CD4-positive, CD25-positive, alpha-beta regulatory T cell (primary cell): ENCODE measurements around the gene TMEM267. TPM values are rescaled to one million over a fixed set of nuclear protein-coding genes. Genes with fewer than 3 reads are reported as not detected.

Source experiments
- ATAC-seq, 2 donors: fragments of 150-1000 bp; cut with Tn5 transposase; one replicate each; pipeline ENCODE4 v1.10.0; 2021; ENCODE audit warnings: low read depth in 2 of 2, moderate number of reproducible peaks in 2 of 2, moderate library complexity in 1 of 2
- DNase-seq, 3 donors: peaks; one replicate each; pipeline versions ENCODE4 v3.0.0 to v3.0.0-alpha.2; 2012 to 2022; ENCODE audit warnings: mixed read lengths in 1 of 3
- H3K27ac ChIP-seq: one replicate; pipeline ENCODE4 v1.7.0; 2013; ENCODE audit warnings: mild to moderate bottlenecking, low read length; ENCODE audit not compliant: insufficient read depth, poor library complexity, severe bottlenecking
- H3K27me3 ChIP-seq: one replicate; pipeline ENCODE4 v1.7.0; 2013; ENCODE audit warnings: low read length; ENCODE audit not compliant: control insufficient read depth, insufficient read depth
- H3K36me3 ChIP-seq: one replicate; pipeline ENCODE4 v1.7.0; 2013; ENCODE audit warnings: mild to moderate bottlenecking, low read length, moderate library complexity; ENCODE audit not compliant: control insufficient read depth, insufficient read depth
- H3K4me1 ChIP-seq: 2 replicates; pipeline ENCODE4 v1.7.0; 2013; ENCODE audit warnings: mild to moderate bottlenecking, low read length; ENCODE audit not compliant: insufficient read depth, control insufficient read depth, poor library complexity, severe bottlenecking
- H3K4me3 ChIP-seq: one replicate; pipeline ENCODE4 v1.7.0; 2013; ENCODE audit warnings: low read depth, mild to moderate bottlenecking, low read length, moderate library complexity
- H3K9me3 ChIP-seq, 2 experiments: 1 replicate in 1 of 2; 2 replicates in 1 of 2; pipeline ENCODE4 v1.7.0; 2013; ENCODE audit warnings: low read length in 2 of 2, mild to moderate bottlenecking in 1 of 2, moderate library complexity in 1 of 2; ENCODE audit not compliant: control insufficient read depth in 2 of 2
- H3K27ac Mint-ChIP-seq, 3 donors: one replicate each; pipeline ENCODE4 v1.8.0; 2020 to 2022; ENCODE audit warnings: mild to moderate bottlenecking in 3 of 3, mixed read lengths in 3 of 3, moderate library complexity in 2 of 3
- H3K27me3 Mint-ChIP-seq: one replicate; pipeline ENCODE4 v1.8.0; 2022; ENCODE audit warnings: mild to moderate bottlenecking, mixed read lengths
- H3K36me3 Mint-ChIP-seq: one replicate; pipeline ENCODE4 v1.8.0; 2020; ENCODE audit warnings: mixed read lengths
- H3K4me1 Mint-ChIP-seq, 4 donors: one replicate each; pipeline ENCODE4 v1.8.0; 2020 to 2022; ENCODE audit warnings: mixed read lengths in 4 of 4, mild to moderate bottlenecking in 1 of 4
- H3K4me3 Mint-ChIP-seq, 4 donors: one replicate each; pipeline ENCODE4 v1.8.0; 2020 to 2022; ENCODE audit warnings: mild to moderate bottlenecking in 4 of 4, mixed read lengths in 4 of 4, moderate library complexity in 3 of 4
- H3K9me3 Mint-ChIP-seq, 7 donors: one replicate each; pipeline ENCODE4 v1.8.0; 2020 to 2022; ENCODE audit warnings: mixed read lengths in 7 of 7, mild to moderate bottlenecking in 3 of 7, moderate library complexity in 2 of 7
- polyA plus RNA-seq, 4 donors: library from polyadenylated mRNA; unstranded; fragments of 300-500 nt; fragmentation: Illumina TruSeq; gene quantifications; one replicate each; pipeline ENCODE4 v1.2.3, GENCODE V29; 2021
- total RNA-seq: library from RNA; stranded (reverse); gene quantifications from one replicate; pipeline ENCODE4 v1.2.3, GENCODE V29; 2022

The TMEM267 gene
- total and polyA plus RNA-seq, 5 donors from 2014 or later, result 11.5 to 33.5 (median 31.9) TPM

DNA sequence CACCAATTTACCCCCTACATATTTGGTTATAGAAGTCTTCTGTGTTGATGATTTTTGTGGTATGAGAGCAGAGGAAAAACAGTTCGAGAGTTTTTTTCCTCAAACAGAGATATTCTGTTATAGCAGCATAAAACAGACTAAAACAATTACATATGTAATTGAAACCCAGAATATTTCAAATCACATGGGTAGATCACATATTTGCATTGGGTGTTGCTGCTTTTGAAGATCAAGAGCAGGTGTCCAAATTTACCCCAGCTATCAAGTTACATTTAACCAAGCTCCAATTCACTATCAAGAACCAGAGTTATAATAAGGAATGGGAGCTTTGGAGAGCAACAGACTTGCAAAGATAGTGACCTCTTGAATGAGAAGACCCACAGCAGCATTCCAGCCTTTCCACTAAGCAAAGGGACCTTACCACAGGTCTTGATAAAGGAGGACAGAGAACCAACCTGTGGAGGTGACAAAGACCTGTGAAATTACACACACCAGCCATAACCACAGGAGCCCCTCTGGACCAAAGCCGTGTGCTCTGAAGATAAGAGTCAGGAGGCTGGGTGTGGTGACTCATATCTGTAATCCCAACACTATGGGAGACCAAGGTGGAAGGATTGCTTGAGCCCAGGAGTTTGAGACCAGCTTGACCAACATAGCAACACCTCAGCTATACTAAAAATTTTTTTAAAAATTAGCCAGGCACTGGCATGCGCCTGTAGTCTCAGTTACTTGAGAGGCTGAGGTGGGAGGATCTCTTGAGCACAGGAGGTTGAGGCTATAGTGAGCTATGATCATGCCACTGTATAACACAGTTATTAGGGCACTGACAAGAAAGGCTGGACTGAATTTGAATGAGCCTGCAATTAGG, 67.5 kb downstream of the TMEM267 start:
- peaks cover 8% of the 10 kb centered on the region for H3K27me3 Mint-ChIP-seq
- Histone ChIP-seq H3K4me1 (no peaks in the 10 kb centered on the region), H3K4me3 (no peak overlapping the region), H3K27ac (no peak overlapping the region), H3K36me3 (no peaks in the 10 kb centered on the region), H3K27me3 (no peaks in the 10 kb centered on the region), H3K9me3 (no peaks in the 10 kb centered on the region)
- no peak overlapping the region for H3K27ac Mint-ChIP-seq
- H3K36me3 Mint-ChIP-seq, result no peaks in the 10 kb centered on the region
- ATAC-seq (no peak), DNase-seq (no peak)
- no peaks in the 10 kb centered on the region for H3K4me1 Mint-ChIP-seq
- no peak overlapping the region for H3K4me3 Mint-ChIP-seq
- peaks cover 0 to 1% (median 0%) of the 10 kb centered on the region in 7 donors for H3K9me3 Mint-ChIP-seq

GRCh38 chr5:43413966-43414365, 69.7 kb downstream of the TMEM267 start:
- no peak for ATAC-seq
- no peak for DNase-seq
- H3K36me3 Mint-ChIP-seq, result no peaks in the 10 kb centered on the region
- Histone ChIP-seq H3K36me3 (no peaks in the 10 kb centered on the region), H3K9me3 (no peaks in the 10 kb centered on the region), H3K4me1 (no peaks in the 10 kb centered on the region), H3K27me3 (no peaks in the 10 kb centered on the region), H3K4me3 (no peak overlapping the region), H3K27ac (no peak overlapping the region)
- no peak overlapping the region for H3K4me3 Mint-ChIP-seq
- H3K9me3 Mint-ChIP-seq, result no peaks in the 10 kb centered on the region
- no peak overlapping the region for H3K27ac Mint-ChIP-seq
- no peaks in the 10 kb centered on the region for H3K4me1 Mint-ChIP-seq
- H3K27me3 Mint-ChIP-seq, result peaks cover 8% of the 10 kb centered on the region

DNA sequence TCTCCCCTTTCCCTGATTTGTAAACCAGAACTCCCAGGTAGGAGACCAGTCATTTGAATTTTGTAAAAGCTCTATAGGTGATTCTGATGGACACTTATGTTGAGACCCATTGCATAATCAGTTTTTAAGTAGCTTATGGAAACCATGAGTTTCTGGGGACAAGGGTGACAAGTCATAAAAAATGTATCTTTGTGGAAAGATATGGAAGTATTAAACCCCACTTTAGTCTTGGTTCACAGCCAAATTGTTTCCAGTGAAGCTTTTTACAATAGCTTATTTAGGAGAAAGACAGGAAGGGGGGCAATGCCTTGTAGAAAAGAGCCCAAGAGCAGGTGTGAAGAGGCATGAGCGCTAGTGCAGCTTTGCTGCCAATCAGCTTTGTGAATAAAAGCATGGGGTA, 71.0 kb downstream of the TMEM267 start:
- Histone ChIP-seq H3K4me1 (no peaks in the 10 kb centered on the region), H3K27ac (no peak overlapping the region), H3K4me3 (no peak overlapping the region), H3K9me3 (no peaks in the 10 kb centered on the region), H3K36me3 (no peaks in the 10 kb centered on the region), H3K27me3 (no peaks in the 10 kb centered on the region)
- ATAC-seq (no peak), DNase-seq (no peak)
- Mint-ChIP-seq H3K27ac (no peak overlapping the region), H3K9me3 (peaks cover 0 to 9% (median 0%) of the 10 kb centered on the region in 7 donors), H3K4me1 (no peaks in the 10 kb centered on the region), H3K36me3 (no peaks in the 10 kb centered on the region), H3K4me3 (no peak overlapping the region), H3K27me3 (peaks cover 8% of the 10 kb centered on the region)

GRCh38 chr5:43412156-43412555, 71.5 kb downstream of the TMEM267 start, which contains the start of gene CCL28:
Gene CCL28 (minus strand): TSS chr5:43412391. CDS start chr5:43412316, 75 bp downstream.
- Mint-ChIP-seq H3K27me3 (peaks cover 7% of the 10 kb centered on the region), H3K36me3 (no peaks in the 10 kb centered on the region), H3K9me3 (peaks cover 0 to 10% (median 0%) of the 10 kb centered on the region in 7 donors), H3K27ac (no peak within 1 kb of the TSS), H3K4me3 (no peak within 1 kb of the TSS), H3K4me1 (no peaks in the 10 kb centered on the region)
- H3K36me3 ChIP-seq, result no peaks in the 10 kb centered on the region
- no peak within 1 kb of the TSS for H3K4me3 ChIP-seq
- H3K27me3 ChIP-seq, result no peaks in the 10 kb centered on the region
- H3K9me3 ChIP-seq, result no peaks in the 10 kb centered on the region
- H3K27ac ChIP-seq, result no peak within 1 kb of the TSS
- ATAC-seq (no peak), DNase-seq (no peak)
- no peaks in the 10 kb centered on the region for H3K4me1 ChIP-seq

- Histone ChIP-seq H3K4me1 (no peaks in the 10 kb centered on the region), H3K4me3 (no peak overlapping the region), H3K27me3 (no peaks in the 10 kb centered on the region), H3K36me3 (no peaks in the 10 kb centered on the region), H3K27ac (no peak overlapping the region), H3K9me3 (no peaks in the 10 kb centered on the region)
- Mint-ChIP-seq H3K4me3 (no peak overlapping the region), H3K4me1 (no peaks in the 10 kb centered on the region), H3K27ac (no peak overlapping the region), H3K9me3 (peaks cover 0 to 16% (median 0%) of the 10 kb centered on the region in 7 donors), H3K27me3 (peaks cover under 1% of the 10 kb centered on the region), H3K36me3 (no peaks in the 10 kb centered on the region)
- ATAC-seq, result no peak
- DNase-seq, result no peak
Measured at GRCh38 chr5:43411495-43411894, 72.2 kb downstream of the TMEM267 start.

- no peak for ATAC-seq
- H3K9me3 ChIP-seq, result no peaks in the 10 kb centered on the region
Measured at GRCh38 chr5:43410414-43410813, 73.3 kb downstream of the TMEM267 start.

DNA sequence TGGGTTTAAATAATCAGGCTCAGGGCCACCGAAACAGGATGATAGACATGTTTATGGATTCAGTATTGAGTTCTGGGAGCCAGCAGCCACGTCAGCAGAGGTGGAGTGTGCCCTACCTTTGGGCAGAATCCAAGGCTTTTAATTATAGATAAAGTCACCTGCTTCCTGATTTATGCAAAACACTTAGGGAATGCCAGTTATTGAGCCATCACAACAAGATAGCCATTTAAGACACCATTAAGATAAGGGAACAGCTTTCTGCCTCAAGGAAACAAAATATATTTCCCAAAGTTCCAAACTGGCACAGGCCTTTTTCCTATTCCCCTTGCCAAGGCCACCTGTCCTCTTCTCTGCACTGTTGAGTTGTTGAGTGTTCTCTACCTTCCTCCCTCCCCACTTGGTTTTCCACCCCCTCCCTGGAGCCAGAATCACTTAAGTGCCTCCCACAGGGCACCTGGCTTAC, 73.8 kb downstream of the TMEM267 start:
- peaks cover 0 to 26% (median 2%) of the 10 kb centered on the region in 7 donors for H3K9me3 Mint-ChIP-seq
- no peak overlapping the region for H3K27ac Mint-ChIP-seq
- Histone ChIP-seq H3K4me3 (no peak overlapping the region), H3K27me3 (no peaks in the 10 kb centered on the region), H3K9me3 (no peaks in the 10 kb centered on the region), H3K27ac (no peak overlapping the region), H3K36me3 (no peaks in the 10 kb centered on the region), H3K4me1 (no peaks in the 10 kb centered on the region)
- no peaks in the 10 kb centered on the region for H3K36me3 Mint-ChIP-seq
- no peaks in the 10 kb centered on the region for H3K4me1 Mint-ChIP-seq
- H3K4me3 Mint-ChIP-seq, result no peak overlapping the region
- no peak for ATAC-seq
- DNase-seq, result no peak
- H3K27me3 Mint-ChIP-seq, result peaks cover 4% of the 10 kb centered on the region

More at GRCh38 chr5:43410414-43410813, 73.3 kb downstream of the TMEM267 start:
- no peaks in the 10 kb centered on the region for H3K36me3 Mint-ChIP-seq
- H3K36me3 ChIP-seq, result no peaks in the 10 kb centered on the region
- H3K27ac ChIP-seq, result no peak overlapping the region
- peaks cover under 1% of the 10 kb centered on the region for H3K27me3 Mint-ChIP-seq
- H3K4me3 ChIP-seq, result no peak overlapping the region
- no peaks in the 10 kb centered on the region for H3K4me1 Mint-ChIP-seq
- no peak overlapping the region for H3K4me3 Mint-ChIP-seq
- no peak for DNase-seq
- H3K4me1 ChIP-seq, result no peaks in the 10 kb centered on the region
- no peak overlapping the region for H3K27ac Mint-ChIP-seq
- H3K9me3 Mint-ChIP-seq, result peaks cover 0 to 20% (median 2%) of the 10 kb centered on the region in 7 donors
- no peaks in the 10 kb centered on the region for H3K27me3 ChIP-seq
